ENCODE data around the gene TCF7. TPM values are rescaled to one million over a fixed set of nuclear protein-coding genes. Genes with fewer than 3 reads are reported as not detected.

TCF7 gene
- total RNA-seq, 1 donor from 2014 or later, result 3.0 TPM

- intact Hi-C loops (cut with micrococcal nuclease), result no loop called here
- no peaks in the 10 kb centered on the region for H3K9me3 ChIP-seq (replicated peaks)
- H3K27ac ChIP-seq (replicated peaks), result no peak overlapping the region
- H3K27me3 ChIP-seq (ENCODE audit: low read depth), result no peaks in the 10 kb centered on the region
- no peak overlapping the region for H3K4me3 ChIP-seq
- no peak for DNase-seq
- TF ChIP-seq CTCF (IDR thresholded peaks at IDR 0.05; ENCODE audit: borderline replicate concordance), result no peak
- H3K4me1 ChIP-seq, result peaks cover 50% of the 10 kb centered on the region
- H3K36me3 ChIP-seq, result peaks cover 11% of the 10 kb centered on the region
Observed at GRCh38 chr5:134131165-134131564, 16.7 kb downstream of the TCF7 start.

GRCh38 chr5:134131578-134132350, 17.3 kb downstream of the TCF7 start:
- peaks cover 45% of the 10 kb centered on the region for H3K4me1 ChIP-seq
- peaks cover 15% of the 10 kb centered on the region for H3K36me3 ChIP-seq
- H3K9me3 ChIP-seq (replicated peaks), result no peaks in the 10 kb centered on the region
- intact Hi-C loops (cut with micrococcal nuclease), result no loop called here
- peak; percentile 2 for DNase-seq
- H3K4me3 ChIP-seq, result no peak overlapping the region
- TF ChIP-seq CTCF (IDR thresholded peaks at IDR 0.05; ENCODE audit: borderline replicate concordance), result no peak
- no peak overlapping the region for H3K27ac ChIP-seq (replicated peaks)
- H3K27me3 ChIP-seq (ENCODE audit: low read depth), result no peaks in the 10 kb centered on the region

GRCh38 chr5:134132372-134133187, 18.1 kb downstream of the TCF7 start:
- Histone ChIP-seq H3K36me3 (peaks cover 20% of the 10 kb centered on the region), H3K4me1 (peaks cover 37% of the 10 kb centered on the region), H3K4me3 (no peak overlapping the region), H3K27me3 (ENCODE audit: low read depth) (no peaks in the 10 kb centered on the region), H3K9me3 (replicated peaks) (no peaks in the 10 kb centered on the region), H3K27ac (replicated peaks) (no peak overlapping the region)
- DNase-seq, result peak; percentile 9
- intact Hi-C loops (cut with micrococcal nuclease), result no loop called here
- TF ChIP-seq CTCF (IDR thresholded peaks at IDR 0.05; ENCODE audit: borderline replicate concordance), result no peak

GRCh38 chr5:134133188-134133994, 18.9 kb downstream of the TCF7 start:
- H3K27ac ChIP-seq (replicated peaks), result no peak overlapping the region
- no peak for TF ChIP-seq CTCF (IDR thresholded peaks at IDR 0.05; ENCODE audit: borderline replicate concordance)

GRCh38 chr5:134133995-134134541, 19.6 kb downstream of the TCF7 start:
- Histone ChIP-seq H3K4me3 (no peak overlapping the region), H3K4me1 (peaks cover 24% of the 10 kb centered on the region), H3K36me3 (peaks cover 20% of the 10 kb centered on the region), H3K9me3 (replicated peaks) (no peaks in the 10 kb centered on the region), H3K27me3 (ENCODE audit: low read depth) (no peaks in the 10 kb centered on the region), H3K27ac (replicated peaks) (no peak overlapping the region)
- intact Hi-C loops (cut with micrococcal nuclease), result no loop called here
- TF ChIP-seq CTCF (IDR thresholded peaks at IDR 0.05; ENCODE audit: borderline replicate concordance), result no peak
- DNase-seq, result peak; percentile 12

More at GRCh38 chr5:134133188-134133994, 18.9 kb downstream of the TCF7 start:
- peaks cover 29% of the 10 kb centered on the region for H3K4me1 ChIP-seq
- no peaks in the 10 kb centered on the region for H3K27me3 ChIP-seq (ENCODE audit: low read depth)
- H3K36me3 ChIP-seq, result peaks cover 20% of the 10 kb centered on the region
- intact Hi-C loops (cut with micrococcal nuclease), result no loop called here
- H3K9me3 ChIP-seq (replicated peaks), result no peaks in the 10 kb centered on the region
- DNase-seq, result peak; percentile 9
- H3K4me3 ChIP-seq, result no peak overlapping the region

Measured in left ventricle myocardium inferior (tissue), 1 donor.